Smooth muscle cell (in vitro differentiated cells): ENCODE measurements around the gene PPM1M. TPM values are rescaled to one million over a fixed set of nuclear protein-coding genes. Genes with fewer than 3 reads are reported as not detected.

Experiments used
- DNase-seq: peaks from one replicate; lab custom pipeline; 2025; ENCODE audit not compliant: unreplicated experiment; lab: John Stamatoyannopoulos, UW
- H2AFZ ChIP-seq: fragments of 200-600 bp; sonication (generic); 2 replicates; pipeline ENCODE4 v1.6.0; 2016; ENCODE audit warnings: antibody characterized with exemption, low read depth, mild to moderate bottlenecking
- H3F3A ChIP-seq: fragments of 200-600 bp; sonication (generic); 2 replicates; pipeline ENCODE4 v1.6.0; 2017; ENCODE audit warnings: antibody characterized with exemption, low read depth
- H3K27ac ChIP-seq: fragments of 200-600 bp; sonication (generic); 2 replicates; pipeline ENCODE4 v1.5.1; 2016; ENCODE audit warnings: low read depth, mild to moderate bottlenecking
- H3K27me3 ChIP-seq: fragments of 200-600 bp; sonication (generic); 2 replicates; pipeline ENCODE4 v1.6.1; 2016; ENCODE audit warnings: low read depth, mild to moderate bottlenecking
- H3K36me3 ChIP-seq: fragments of 200-600 bp; sonication (generic); 2 replicates; pipeline ENCODE4 v1.5.1; 2016; ENCODE audit warnings: low read depth
- H3K4me1 ChIP-seq: fragments of 200-600 bp; sonication (generic); 2 replicates; pipeline ENCODE4 v1.5.1; 2016; ENCODE audit warnings: low read depth
- H3K4me2 ChIP-seq: fragments of 200-600 bp; sonication (generic); 2 replicates; pipeline ENCODE4 v1.6.0; 2016; ENCODE audit warnings: mild to moderate bottlenecking
- H3K4me3 ChIP-seq: fragments of 200-600 bp; sonication (generic); 2 replicates; pipeline ENCODE4 v1.5.1; 2016; ENCODE audit warnings: mild to moderate bottlenecking
- H3K79me2 ChIP-seq: fragments of 200-600 bp; sonication (generic); 2 replicates; pipeline ENCODE4 v1.6.0; 2016; ENCODE audit warnings: low read depth, mild to moderate bottlenecking
- H3K9ac ChIP-seq: fragments of 200-600 bp; sonication (generic); 2 replicates; pipeline ENCODE4 v1.6.0; 2016; ENCODE audit warnings: low read depth
- H3K9me3 ChIP-seq: fragments of 200-600 bp; sonication (generic); replicated peaks from 2 replicates; pipeline ENCODE4 v1.5.1; 2016; ENCODE audit warnings: low read depth
- H4K20me1 ChIP-seq: fragments of 200-600 bp; sonication (generic); 2 replicates; pipeline ENCODE4 v1.6.0; 2016; ENCODE audit warnings: low read depth
- CTCF ChIP-seq: fragments of 200-600 bp; sonication (generic); IDR thresholded peaks from 2 replicates; pipeline ENCODE4 v1.5.1; 2017; ENCODE audit warnings: borderline replicate concordance, mild to moderate bottlenecking, antibody characterized with exemption; ENCODE audit not compliant: insufficient read depth, poor library complexity, severe bottlenecking
- WGBS: methylation state at CpG from one replicate; pipeline ENCODE4 v1.1.7; 2016; ENCODE audit warnings: low lambda C conversion rate; 5-methylcytosine and 5-hydroxymethylcytosine counted together
- polyA plus RNA-seq: library from polyadenylated mRNA; unstranded; fragments of >200 nt; fragmentation: Nextera tagmentation; extraction: Ambion mirVana; gene quantifications from 2 replicates; pipeline ENCODE4 v1.2.1, GENCODE V29; 2016
- total RNA-seq: library from RNA; depleted of rRNA; stranded (reverse); fragments of >200 nt; gene quantifications from 2 replicates; pipeline ENCODE4 v1.2.3, GENCODE V29; 2014

Gene PPM1M
- total and polyA plus RNA-seq, 2 experiments from 2014 or later = 7.0 to 11.0 TPM

- Histone ChIP-seq H3K27ac (peak within 1 kb of the TSS; percentile 87), H4K20me1 (peaks cover 42% of the 10 kb centered on the region), H3K4me2 (peak within 1 kb of the TSS; percentile 100), H2AFZ (peak within 1 kb of the TSS; percentile 59), H3K27me3 (no peaks in the 10 kb centered on the region), H3K4me3 (peak within 1 kb of the TSS; percentile 75), H3K4me1 (peaks cover 30% of the 10 kb centered on the region), H3K9me3 (no peaks in the 10 kb centered on the region), H3F3A (peaks cover 18% of the 10 kb centered on the region), H3K36me3 (no peaks in the 10 kb centered on the region), H3K9ac (peak within 1 kb of the TSS; percentile 91), H3K79me2 (peaks cover 46% of the 10 kb centered on the region)
- WGBS = 1% methylated on average over 44 of the region's 58 CpGs
- peak; percentile 94 for DNase-seq
- peak; percentile 42 for TF ChIP-seq CTCF
Observed at GRCh38 chr3:52278510-52279069, 33.0 kb downstream of the PPM1M start, which contains the start of gene WDR82. Gene WDR82, minus strand, starts transcription at chr3:52278649. Its CDS starts 288 bp downstream, at chr3:52278361.

- Histone ChIP-seq H4K20me1 (peaks cover 32% of the 10 kb centered on the region), H2AFZ (peak overlapping the region; percentile 59), H3K4me3 (peak overlapping the region; percentile 75), H3K79me2 (peaks cover 35% of the 10 kb centered on the region), H3K9ac (no peak overlapping the region), H3K4me1 (peaks cover 30% of the 10 kb centered on the region), H3K27me3 (no peaks in the 10 kb centered on the region), H3F3A (peaks cover 18% of the 10 kb centered on the region), H3K27ac (peak overlapping the region; percentile 87), H3K36me3 (no peaks in the 10 kb centered on the region), H3K9me3 (no peaks in the 10 kb centered on the region), H3K4me2 (peak overlapping the region; percentile 100)
- no peak for DNase-seq
- TF ChIP-seq CTCF = no peak
- WGBS = 73% methylated on average over 2 of the region's 2 CpGs
Observed at GRCh38 chr3:52279596-52279995, 34.0 kb downstream of the PPM1M start.

- Histone ChIP-seq H3K36me3 (no peaks in the 10 kb centered on the region), H3K9ac (no peak overlapping the region), H3K27ac (peak overlapping the region; percentile 87), H4K20me1 (peaks cover 27% of the 10 kb centered on the region), H3K9me3 (no peaks in the 10 kb centered on the region), H3K27me3 (no peaks in the 10 kb centered on the region), H3K4me3 (peak overlapping the region; percentile 75), H3K79me2 (peaks cover 31% of the 10 kb centered on the region), H3F3A (peaks cover 18% of the 10 kb centered on the region), H3K4me1 (peaks cover 30% of the 10 kb centered on the region), H2AFZ (no peak overlapping the region), H3K4me2 (peak overlapping the region; percentile 100)
- TF ChIP-seq CTCF = no peak
- no peak for DNase-seq
- WGBS = 43% methylated on average over 6 of the region's 6 CpGs
Observed at GRCh38 chr3:52280050-52280461, 34.5 kb downstream of the PPM1M start.
